Measurements from ENCODE around the gene HTR3D.
"Not testable (repeated sequence)": the region's sequence is repeated elsewhere in the genome, so short reads cannot be mapped to it uniquely, and the experiment has no call there.

Gene HTR3D

GRCh38 chr3:184016811-184017671 lies 14.5 kb upstream of the HTR3D start:
- DNase-seq: no peak

- peak; percentile 74 for DNase-seq
These were observed 13.7 kb upstream of the HTR3D start, which contains the start of gene ABCC5 for GRCh38 chr3:184017672-184018423. Gene ABCC5 (minus strand): TSS chr3:184017884. CDS start chr3:184014392, 3,492 bp downstream.

GRCh38 chr3:184018424-184018973 lies 13.0 kb upstream of the HTR3D start:
- DNase-seq: no peak

- DNase-seq: no peak
These were observed 9.2 kb upstream of the HTR3D start for GRCh38 chr3:184022323-184022722.

GRCh38 chr3:184025256-184025655 lies 6.3 kb upstream of the HTR3D start:
- not testable (repeated sequence) for DNase-seq

GRCh38 chr3:184028275-184028890 lies 3.2 kb upstream of the HTR3D start:
- DNase-seq: not testable (repeated sequence)

GRCh38 chr3:184029443-184029842 lies 2.1 kb upstream of the HTR3D start:
- DNase-seq: no peak

- DNase-seq: no peak
These were observed 1.0 kb upstream of the HTR3D start for GRCh38 chr3:184030536-184030935.

GRCh38 chr3:184037816-184038215 lies 6.3 kb downstream of the HTR3D start:
- no peak for DNase-seq

GRCh38 chr3:184038307-184038706 lies 6.8 kb downstream of the HTR3D start:
- not testable (repeated sequence) for DNase-seq

- no peak for DNase-seq
These were observed 7.9 kb downstream of the HTR3D start for GRCh38 chr3:184039414-184039813.

- no peak for DNase-seq
These were observed 8.5 kb downstream of the HTR3D start for GRCh38 chr3:184040010-184040409.

- no peak for DNase-seq
These were observed 11.1 kb downstream of the HTR3D start for GRCh38 chr3:184042617-184043016.

GRCh38 chr3:184045995-184046394 lies 14.5 kb downstream of the HTR3D start:
- DNase-seq: no peak

- no peak for DNase-seq
These were observed 18.8 kb downstream of the HTR3D start for GRCh38 chr3:184050217-184050847.

GRCh38 chr3:184052767-184053166 lies 21.2 kb downstream of the HTR3D start, which contains the start of gene HTR3C:
Gene HTR3C (plus strand): TSS chr3:184053047. CDS start chr3:184053081, 34 bp downstream.
- DNase-seq: no peak

- DNase-seq: no peak
These were observed 26.5 kb downstream of the HTR3D start for GRCh38 chr3:184058029-184058428.

GRCh38 chr3:184059424-184059823 lies 27.9 kb downstream of the HTR3D start:
- no peak for DNase-seq

GRCh38 chr3:184062637-184063036 lies 31.1 kb downstream of the HTR3D start:
- no peak for DNase-seq

- DNase-seq: no peak
These were observed 34.7 kb downstream of the HTR3D start for GRCh38 chr3:184066211-184066610.

- no peak for DNase-seq
These were observed 36.1 kb downstream of the HTR3D start for GRCh38 chr3:184067573-184068055.

- no peak for DNase-seq
These were observed 36.8 kb downstream of the HTR3D start for GRCh38 chr3:184068344-184068743.

Data from activated effector memory CD4-positive, alpha-beta T cell treated with Interleukin-2 at 50 U/mL for 16 hours (primary cell).